GM12873 (cell line): ENCODE results near the gene WDR1.

Experiments used
- TF ChIP-seq, protein P1 (sequence below): IDR thresholded peaks from 2 replicates; pipeline ENCODE4 v1.5.1; 2012; ENCODE audit warnings: low read depth, mild to moderate bottlenecking, moderate library complexity, low read length, control low read depth; ENCODE audit not compliant: insufficient read depth; ENCODE audit errors: missing control alignments

Gene WDR1

GRCh38 chr4:10144479-10144878 lies 27.9 kb upstream of the WDR1 start:
- TF ChIP-seq, protein P1, sequence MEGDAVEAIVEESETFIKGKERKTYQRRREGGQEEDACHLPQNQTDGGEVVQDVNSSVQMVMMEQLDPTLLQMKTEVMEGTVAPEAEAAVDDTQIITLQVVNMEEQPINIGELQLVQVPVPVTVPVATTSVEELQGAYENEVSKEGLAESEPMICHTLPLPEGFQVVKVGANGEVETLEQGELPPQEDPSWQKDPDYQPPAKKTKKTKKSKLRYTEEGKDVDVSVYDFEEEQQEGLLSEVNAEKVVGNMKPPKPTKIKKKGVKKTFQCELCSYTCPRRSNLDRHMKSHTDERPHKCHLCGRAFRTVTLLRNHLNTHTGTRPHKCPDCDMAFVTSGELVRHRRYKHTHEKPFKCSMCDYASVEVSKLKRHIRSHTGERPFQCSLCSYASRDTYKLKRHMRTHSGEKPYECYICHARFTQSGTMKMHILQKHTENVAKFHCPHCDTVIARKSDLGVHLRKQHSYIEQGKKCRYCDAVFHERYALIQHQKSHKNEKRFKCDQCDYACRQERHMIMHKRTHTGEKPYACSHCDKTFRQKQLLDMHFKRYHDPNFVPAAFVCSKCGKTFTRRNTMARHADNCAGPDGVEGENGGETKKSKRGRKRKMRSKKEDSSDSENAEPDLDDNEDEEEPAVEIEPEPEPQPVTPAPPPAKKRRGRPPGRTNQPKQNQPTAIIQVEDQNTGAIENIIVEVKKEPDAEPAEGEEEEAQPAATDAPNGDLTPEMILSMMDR: peak; percentile 9

GRCh38 chr4:10143171-10143570 lies 26.6 kb upstream of the WDR1 start:
- TF ChIP-seq, protein P1: no peak

DNA sequence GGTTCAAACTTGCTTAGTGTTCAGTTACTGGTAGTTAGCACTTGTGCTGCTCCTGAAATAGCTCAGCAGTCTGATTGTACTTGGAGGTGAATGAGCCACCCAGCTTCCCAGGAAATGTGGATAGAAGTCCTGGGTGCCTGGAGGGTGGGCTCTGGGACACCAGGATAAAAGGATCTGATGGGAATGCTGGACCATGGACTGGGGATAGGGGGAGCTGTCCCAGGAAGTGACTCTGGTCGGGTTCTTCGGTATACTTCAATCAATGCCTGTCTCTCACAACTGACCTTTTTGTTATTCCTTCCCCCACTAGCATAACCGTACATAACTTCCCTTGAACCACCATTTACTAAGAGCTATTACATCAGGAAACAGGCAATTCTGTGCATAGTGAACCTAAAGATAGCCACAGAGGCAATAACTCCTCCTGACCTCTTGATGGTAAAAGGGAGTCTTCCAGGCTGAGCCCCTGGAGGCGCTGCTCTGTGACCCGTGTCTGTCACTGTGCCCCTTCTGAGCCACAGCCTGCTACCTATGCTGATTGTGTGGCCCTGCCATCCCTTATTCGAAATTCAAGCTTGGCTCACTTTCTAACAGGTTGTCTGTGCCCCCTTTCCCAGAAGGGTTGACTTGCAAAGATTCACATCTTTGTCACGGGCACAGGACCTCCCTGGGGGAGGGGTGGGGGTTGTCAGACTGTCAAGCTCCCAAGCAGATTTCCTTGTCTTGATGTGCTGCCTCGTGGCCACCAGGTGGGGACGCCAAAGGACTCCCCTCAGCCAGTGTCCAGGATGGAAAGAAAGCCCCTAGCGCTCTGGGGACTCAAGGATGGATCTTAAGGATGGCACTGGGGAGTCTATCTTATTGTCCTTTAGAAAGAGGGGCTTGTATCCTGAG lies 24.5 kb upstream of the WDR1 start:
- TF ChIP-seq, protein P1: peak; percentile 7

GRCh38 chr4:10139518-10139917 lies 22.9 kb upstream of the WDR1 start:
- TF ChIP-seq, protein P1: no peak

DNA sequence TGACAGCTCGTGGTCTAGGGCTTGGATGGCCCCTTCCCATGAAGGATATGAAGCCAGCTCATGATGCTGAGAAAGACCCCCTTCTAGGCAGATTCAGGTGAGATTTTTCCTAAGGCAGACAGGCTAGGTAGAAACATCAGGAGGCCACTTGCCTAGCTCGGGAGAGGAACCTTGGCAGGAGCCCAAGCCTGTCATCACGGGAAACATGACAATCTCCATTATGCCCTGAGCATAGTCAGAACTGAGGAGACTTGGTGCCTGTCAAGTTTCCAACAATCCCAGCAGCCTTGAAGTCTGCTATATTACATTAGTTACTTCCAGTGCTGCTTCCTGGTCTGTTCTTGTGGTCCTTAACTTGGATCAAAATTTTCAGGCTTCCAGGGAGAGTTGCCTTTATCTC lies 18.7 kb upstream of the WDR1 start:
- TF ChIP-seq, protein P1: no peak

GRCh38 chr4:10134141-10134540 lies 17.5 kb upstream of the WDR1 start:
- TF ChIP-seq, protein P1: no peak

DNA sequence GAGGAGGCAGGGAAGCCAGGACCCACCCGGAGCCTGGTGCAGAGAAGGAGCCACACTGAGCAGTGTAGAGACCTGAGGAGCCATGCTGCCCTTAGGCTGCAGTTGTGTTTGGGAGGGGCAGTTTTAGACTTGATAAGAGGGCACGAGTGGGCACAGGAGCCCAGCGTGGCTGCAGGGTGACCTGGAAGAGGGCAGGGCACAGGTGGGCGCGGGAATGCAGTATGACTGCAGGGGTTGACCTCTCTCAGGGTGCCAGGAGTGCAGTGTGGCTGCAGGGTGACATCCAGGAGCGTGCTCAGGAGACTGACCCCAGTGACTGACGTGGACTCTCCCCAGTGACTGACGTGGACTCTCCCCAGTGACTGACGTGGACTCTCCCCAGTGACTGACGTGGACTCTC lies 14.6 kb upstream of the WDR1 start:
- TF ChIP-seq, protein P1: no peak
